Right atrium auricular region (tissue), 2 donors: Measurements from ENCODE around the gene SIPA1L3. TPM values are rescaled to one million over a fixed set of nuclear protein-coding genes. Genes with fewer than 3 reads are reported as not detected.

ENCODE experiments used
- DNase-seq: peaks from one replicate; pipeline ENCODE4 v3.0.0-alpha.2; 2019; ENCODE audit warnings: low spot score
- H3K27ac ChIP-seq, 2 donors: fragments of 200-600 bp; sonication (generic); 1 replicate in 1 of 2; 2 replicates in 1 of 2; pipeline ENCODE4 v1.5.1; 2016 to 2019
- H3K27me3 ChIP-seq, 2 donors: fragments of 200-600 bp; sonication (generic); one replicate each; pipeline versions ENCODE4 v1.5.1 to v1.6.0; 2017 to 2019
- H3K36me3 ChIP-seq: fragments of 200-600 bp; sonication (generic); one replicate; pipeline ENCODE4 v1.5.1; 2016
- H3K4me1 ChIP-seq, 2 donors: fragments of 200-600 bp; sonication (generic); one replicate each; pipeline versions ENCODE4 v1.5.1 to v1.6.0; 2017 to 2019
- H3K4me3 ChIP-seq, 2 donors: fragments of 200-600 bp; sonication (generic); 1 replicate in 1 of 2; 2 replicates in 1 of 2; pipeline ENCODE4 v1.5.1; 2017 to 2019; ENCODE audit warnings: mild to moderate bottlenecking in 1 of 2, moderate library complexity in 1 of 2
- H3K9me3 ChIP-seq, 2 donors: fragments of 200-600 bp; sonication (generic); one replicate each; pipeline ENCODE4 v1.5.1; 2019
- CTCF ChIP-seq, 2 donors: fragments of 200-600 bp; sonication (generic); IDR thresholded peaks; one replicate each; pipeline ENCODE4 v1.5.1; 2019; ENCODE audit warnings: antibody characterized with exemption in 2 of 2
- total RNA-seq, 2 donors: library from RNA; depleted of rRNA; stranded (reverse); fragments of >200 nt; gene quantifications; one replicate each; pipeline ENCODE4 v1.1.0, GENCODE V29; 2016

Gene SIPA1L3
- total RNA-seq, 2 donors from 2014 or later = 10.7 to 19.6 TPM

GRCh38 chr19:38120471-38121025 is 213.5 kb downstream of the SIPA1L3 start:
- Histone ChIP-seq H3K27ac (no peak overlapping the region), H3K4me3 (no peak overlapping the region), H3K36me3 (peaks cover 17% of the 10 kb centered on the region), H3K4me1 (no peaks in the 10 kb centered on the region), H3K27me3 (no peaks in the 10 kb centered on the region), H3K9me3 (peaks cover 0 to 6% of the 10 kb centered on the region in 2 donors)
- DNase-seq = no peak
- no peak for TF ChIP-seq CTCF (IDR thresholded peaks at IDR 0.05)

GRCh38 chr19:38122402-38123093 is 215.5 kb downstream of the SIPA1L3 start:
- no peak for TF ChIP-seq CTCF (IDR thresholded peaks at IDR 0.05)
- no peak overlapping the region for H3K4me3 ChIP-seq
- H3K27me3 ChIP-seq = no peaks in the 10 kb centered on the region
- H3K27ac ChIP-seq = no peak overlapping the region
- peaks cover 0 to 6% of the 10 kb centered on the region in 2 donors for H3K9me3 ChIP-seq
- no peak for DNase-seq
- peaks cover 17% of the 10 kb centered on the region for H3K36me3 ChIP-seq
- H3K4me1 ChIP-seq = no peaks in the 10 kb centered on the region

GRCh38 chr19:38125238-38125637 is 218.2 kb downstream of the SIPA1L3 start:
- Histone ChIP-seq H3K27me3 (no peaks in the 10 kb centered on the region), H3K36me3 (peaks cover 7% of the 10 kb centered on the region), H3K4me3 (no peak overlapping the region), H3K4me1 (no peaks in the 10 kb centered on the region), H3K9me3 (peaks cover 0 to 3% of the 10 kb centered on the region in 2 donors), H3K27ac (no peak overlapping the region)
- no peak for TF ChIP-seq CTCF (IDR thresholded peaks at IDR 0.05)
- DNase-seq = no peak

- no peak for TF ChIP-seq CTCF (IDR thresholded peaks at IDR 0.05)
- Histone ChIP-seq H3K27me3 (no peaks in the 10 kb centered on the region), H3K4me3 (no peak overlapping the region), H3K9me3 (no peaks in the 10 kb centered on the region), H3K4me1 (no peaks in the 10 kb centered on the region), H3K27ac (no peak overlapping the region), H3K36me3 (no peaks in the 10 kb centered on the region)
- DNase-seq = no peak
Observed at GRCh38 chr19:38130399-38130798, 223.4 kb downstream of the SIPA1L3 start.

GRCh38 chr19:38132781-38133180 is 225.8 kb downstream of the SIPA1L3 start:
- Histone ChIP-seq H3K36me3 (no peaks in the 10 kb centered on the region), H3K4me3 (no peak overlapping the region), H3K27ac (no peak overlapping the region), H3K4me1 (no peaks in the 10 kb centered on the region), H3K9me3 (no peaks in the 10 kb centered on the region), H3K27me3 (no peaks in the 10 kb centered on the region)
- DNase-seq = no peak
- no peak for TF ChIP-seq CTCF (IDR thresholded peaks at IDR 0.05)
